Neuronal stem cell (in vitro differentiated cells): ENCODE measurements around the gene GABRG3.

Experiments
- DNase-seq: peaks from one replicate; pipeline ENCODE4 v3.0.0-alpha.2; 2013; ENCODE audit warnings: low spot score
- H2AFZ ChIP-seq: one replicate; pipeline ENCODE4 v1.6.1; 2013; ENCODE audit warnings: mild to moderate bottlenecking, low read length, inconsistent platforms
- H2AK5ac ChIP-seq: 2 replicates; pipeline ENCODE4 v1.6.1; 2013; ENCODE audit warnings: low read depth, mild to moderate bottlenecking, inconsistent platforms, low read length, moderate library complexity, mixed read lengths
- H2BK120ac ChIP-seq: 2 replicates; pipeline ENCODE4 v1.6.1; 2013; ENCODE audit warnings: low read depth, mild to moderate bottlenecking, inconsistent platforms, low read length, moderate library complexity, mixed read lengths
- H2BK12ac ChIP-seq: one replicate; pipeline ENCODE4 v1.6.1; 2013; ENCODE audit warnings: low read length, inconsistent platforms
- H2BK15ac ChIP-seq: 2 replicates; pipeline ENCODE4 v1.6.1; 2013; ENCODE audit warnings: mild to moderate bottlenecking, low read length, inconsistent platforms, mixed read lengths
- H2BK5ac ChIP-seq: one replicate; pipeline ENCODE4 v1.6.1; 2013; ENCODE audit warnings: inconsistent platforms, mild to moderate bottlenecking, low read length, moderate library complexity
- H3K14ac ChIP-seq: one replicate; pipeline ENCODE4 v1.6.1; 2013; ENCODE audit warnings: low read length, inconsistent platforms
- H3K18ac ChIP-seq: 2 replicates; pipeline ENCODE4 v1.6.1; 2013; ENCODE audit warnings: low read length, inconsistent platforms
- H3K23ac ChIP-seq: 2 replicates; pipeline ENCODE4 v1.6.1; 2013; ENCODE audit warnings: low read depth, mild to moderate bottlenecking, mixed read lengths, low read length, inconsistent platforms; ENCODE audit not compliant: poor library complexity
- H3K27ac ChIP-seq: replicated peaks from 3 replicates; pipeline ENCODE4 v1.5.1; 2013; ENCODE audit warnings: low read length, inconsistent platforms
- H3K27me3 ChIP-seq, 3 experiments: 2 replicates each; pipeline ENCODE4 v1.6.1; 2013; ENCODE audit warnings: low read length in 3 of 3, mild to moderate bottlenecking in 2 of 3, inconsistent platforms in 1 of 3, low read depth in 1 of 3, mixed read lengths in 1 of 3, moderate library complexity in 1 of 3; ENCODE audit not compliant: control insufficient read depth in 3 of 3, insufficient read depth in 3 of 3
- H3K36me3 ChIP-seq, 2 donors: replicated peaks in 1 of 2; 2 replicates each; pipeline ENCODE4 v1.6.1; 2013; ENCODE audit warnings: low read length in 2 of 2; ENCODE audit not compliant: control insufficient read depth in 2 of 2, insufficient read depth in 2 of 2
- H3K4ac ChIP-seq: 2 replicates; pipeline ENCODE4 v1.6.1; 2013; ENCODE audit warnings: inconsistent platforms, mild to moderate bottlenecking, low read length, moderate library complexity
- H3K4me1 ChIP-seq, 2 donors: 1 replicate in 1 of 2; 2 replicates in 1 of 2; pipeline ENCODE4 v1.6.1; 2013; ENCODE audit warnings: low read length in 2 of 2, low read depth in 1 of 2; ENCODE audit not compliant: control insufficient read depth in 2 of 2, insufficient read depth in 1 of 2
- H3K4me2 ChIP-seq: one replicate; pipeline ENCODE4 v1.6.1; 2013; ENCODE audit warnings: mild to moderate bottlenecking, low read length, inconsistent platforms; ENCODE audit not compliant: insufficient read depth, poor library complexity, severe bottlenecking
- H3K4me3 ChIP-seq, 2 donors: 2 replicates each; pipeline ENCODE4 v1.5.1; 2013; ENCODE audit warnings: low read length in 2 of 2, mild to moderate bottlenecking in 2 of 2, inconsistent platforms in 1 of 2, moderate library complexity in 1 of 2
- H3K79me1 ChIP-seq: one replicate; pipeline ENCODE4 v1.6.1; 2013; ENCODE audit warnings: low read depth, mild to moderate bottlenecking, inconsistent platforms, low read length, moderate library complexity
- H3K9ac ChIP-seq: one replicate; pipeline ENCODE4 v1.6.1; 2013; ENCODE audit warnings: mild to moderate bottlenecking, low read depth, low read length, inconsistent platforms; ENCODE audit not compliant: poor library complexity
- H3K9me3 ChIP-seq, 2 donors: replicated peaks in 1 of 2; 2 replicates each; pipeline versions ENCODE3 to v1.6.1; 2013; ENCODE audit warnings: low read length in 2 of 2, mild to moderate bottlenecking in 2 of 2, inconsistent platforms in 1 of 2, low read depth in 1 of 2, mixed read lengths in 1 of 2, moderate library complexity in 1 of 2; ENCODE audit not compliant: control insufficient read depth in 2 of 2, insufficient read depth in 1 of 2
- H4K8ac ChIP-seq: one replicate; pipeline ENCODE4 v1.6.1; 2013; ENCODE audit warnings: low read depth, mild to moderate bottlenecking, inconsistent platforms, low read length, moderate library complexity
- H4K91ac ChIP-seq: one replicate; pipeline ENCODE4 v1.6.1; 2013; ENCODE audit warnings: low read length, low read depth, mild to moderate bottlenecking, inconsistent platforms; ENCODE audit not compliant: poor library complexity
- WGBS, 2 donors: extraction: QIAGEN DNeasy Blood & Tissue Kit; methylation state at CpG; one replicate each; pipeline ENCODE4 v1.1.7; 2013; ENCODE audit warnings: missing lambda C conversion rate in 2 of 2, mixed read lengths in 1 of 2; ENCODE audit not compliant: insufficient read length in 2 of 2, insufficient replicate concordance in 1 of 2; ENCODE audit errors: extremely low coverage in 2 of 2; 5-methylcytosine and 5-hydroxymethylcytosine counted together

GABRG3 gene

DNA sequence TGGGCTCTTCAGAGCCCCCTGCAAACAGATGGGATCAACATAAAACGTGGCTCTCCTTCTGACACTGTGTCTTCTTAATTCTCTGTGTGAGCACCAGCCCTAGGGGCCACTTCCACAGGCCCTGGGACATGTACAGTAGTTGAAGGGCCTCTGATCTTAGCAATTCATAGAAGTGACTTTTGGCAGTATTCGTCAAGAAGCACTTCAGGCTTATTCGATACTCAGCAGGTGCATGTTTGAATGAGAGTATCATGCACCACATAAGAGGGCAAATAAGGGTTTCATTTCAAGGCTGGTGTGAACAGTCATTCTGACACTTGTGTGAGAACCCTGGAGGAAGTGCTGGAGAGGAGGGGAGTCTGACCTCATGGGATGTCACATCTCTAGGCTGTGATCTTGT is 113.9 kb downstream of the GABRG3 start:
- Histone ChIP-seq H3K4me2 (no peak overlapping the region), H3K23ac (no peak overlapping the region), H3K36me3 (peaks cover 0 to 4% of the 10 kb centered on the region in 2 donors), H3K14ac (no peak overlapping the region), H3K4me1 (peaks cover 0 to 10% of the 10 kb centered on the region in 2 donors), H4K91ac (no peak overlapping the region), H3K27me3 (peaks cover 0 to 2% (median 0%) of the 10 kb centered on the region in 3 experiments), H3K18ac (no peak overlapping the region), H2AFZ (no peak overlapping the region), H3K79me1 (peaks cover 4% of the 10 kb centered on the region), H3K4me3 (no peak overlapping the region), H4K8ac (no peak overlapping the region), H2AK5ac (no peak overlapping the region), H3K9ac (no peak overlapping the region), H2BK15ac (no peak overlapping the region), H3K27ac (no peak overlapping the region), H2BK12ac (no peak overlapping the region), H2BK5ac (no peak overlapping the region), H2BK120ac (no peak overlapping the region), H3K4ac (no peak overlapping the region), H3K9me3 (peaks cover 0 to 3% of the 10 kb centered on the region in 2 donors)
- no peak for DNase-seq
- no CpG with 5 or more reads among the region's 3 CpGs for WGBS, 2 donors

DNA sequence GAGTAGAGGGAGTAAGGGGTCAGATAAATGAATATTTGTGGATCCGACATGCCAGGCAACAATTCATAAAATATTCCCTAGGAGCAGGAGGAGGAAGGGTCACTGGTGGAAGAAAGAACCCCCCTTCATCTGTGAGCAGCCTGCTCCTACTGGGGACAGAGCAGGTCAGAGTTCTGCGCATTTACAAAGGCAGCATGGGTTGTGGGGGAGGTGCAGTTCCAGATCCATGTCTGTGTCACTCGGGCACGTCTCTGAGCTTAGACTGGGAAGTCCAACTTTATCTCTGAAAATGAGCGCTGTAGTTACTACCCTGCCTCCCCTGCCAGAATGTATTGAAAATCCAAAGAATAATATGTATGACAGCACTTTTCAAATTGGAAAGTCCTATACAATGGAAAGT is 115.2 kb downstream of the GABRG3 start:
- DNase-seq = no peak
- H3K4ac ChIP-seq = no peak overlapping the region
- peaks cover 0 to 2% (median 0%) of the 10 kb centered on the region in 3 experiments for H3K27me3 ChIP-seq
- no peak overlapping the region for H2BK15ac ChIP-seq
- H4K8ac ChIP-seq = no peak overlapping the region
- H2BK12ac ChIP-seq = no peak overlapping the region
- H2BK120ac ChIP-seq = no peak overlapping the region
- H3K23ac ChIP-seq = no peak overlapping the region
- peaks cover 0 to 4% of the 10 kb centered on the region in 2 donors for H3K36me3 ChIP-seq
- H3K14ac ChIP-seq = no peak overlapping the region
- no peak overlapping the region for H3K18ac ChIP-seq
- H3K79me1 ChIP-seq = peaks cover 4% of the 10 kb centered on the region
- H3K27ac ChIP-seq = no peak overlapping the region
- H2AFZ ChIP-seq = no peak overlapping the region
- H3K4me1 ChIP-seq = peaks cover 0 to 10% of the 10 kb centered on the region in 2 donors
- H2BK5ac ChIP-seq = no peak overlapping the region
- peaks cover 0 to 3% of the 10 kb centered on the region in 2 donors for H3K9me3 ChIP-seq
- H3K4me3 ChIP-seq = no peak overlapping the region
- no peak overlapping the region for H2AK5ac ChIP-seq
- no peak overlapping the region for H3K9ac ChIP-seq
- WGBS, 2 donors = no CpG with 5 or more reads among the region's 5 CpGs
- no peak overlapping the region for H3K4me2 ChIP-seq
- no peak overlapping the region for H4K91ac ChIP-seq

DNA sequence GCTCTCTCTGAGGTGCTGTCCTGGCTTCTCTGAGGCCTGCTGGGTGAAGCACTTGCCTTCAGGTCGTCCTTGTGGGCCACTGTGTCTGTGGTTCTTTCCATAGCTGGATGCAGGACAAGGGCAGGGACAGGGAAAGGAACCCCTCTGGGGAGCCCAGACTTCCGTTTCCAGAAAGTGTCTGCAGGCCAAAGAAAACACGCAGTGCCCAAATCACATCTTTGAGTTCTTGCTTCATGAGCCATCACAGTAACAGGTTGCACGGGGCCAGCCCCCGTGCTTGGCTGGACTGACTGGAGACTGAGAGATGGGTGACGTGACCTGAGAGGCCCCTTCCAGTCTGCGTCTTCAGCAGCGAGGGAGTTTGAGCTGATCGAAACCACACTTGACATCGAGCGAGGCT is 115.8 kb downstream of the GABRG3 start:
- H3K4me2 ChIP-seq = no peak overlapping the region
- no peak overlapping the region for H3K23ac ChIP-seq
- H3K36me3 ChIP-seq = peaks cover 0 to 4% of the 10 kb centered on the region in 2 donors
- H3K18ac ChIP-seq = peak overlapping the region; percentile 29
- H3K4me1 ChIP-seq = peaks cover 0 to 10% of the 10 kb centered on the region in 2 donors
- no peak overlapping the region for H3K27ac ChIP-seq
- no peak overlapping the region for H2BK12ac ChIP-seq
- no peak overlapping the region for H3K4me3 ChIP-seq
- no peak overlapping the region for H3K9ac ChIP-seq
- no peak overlapping the region for H3K4ac ChIP-seq
- no peak overlapping the region for H3K14ac ChIP-seq
- WGBS, 2 donors = no CpG with 5 or more reads among the region's 11 CpGs
- H3K79me1 ChIP-seq = peaks cover 4% of the 10 kb centered on the region
- H2AK5ac ChIP-seq = peak overlapping the region; percentile 72
- H2BK120ac ChIP-seq = no peak overlapping the region
- no peak overlapping the region for H2BK15ac ChIP-seq
- peaks cover 0 to 2% (median 0%) of the 10 kb centered on the region in 3 experiments for H3K27me3 ChIP-seq
- peaks cover 0 to 3% of the 10 kb centered on the region in 2 donors for H3K9me3 ChIP-seq
- no peak overlapping the region for H4K8ac ChIP-seq
- no peak for DNase-seq
- no peak overlapping the region for H2BK5ac ChIP-seq
- H4K91ac ChIP-seq = no peak overlapping the region
- no peak overlapping the region for H2AFZ ChIP-seq

DNA sequence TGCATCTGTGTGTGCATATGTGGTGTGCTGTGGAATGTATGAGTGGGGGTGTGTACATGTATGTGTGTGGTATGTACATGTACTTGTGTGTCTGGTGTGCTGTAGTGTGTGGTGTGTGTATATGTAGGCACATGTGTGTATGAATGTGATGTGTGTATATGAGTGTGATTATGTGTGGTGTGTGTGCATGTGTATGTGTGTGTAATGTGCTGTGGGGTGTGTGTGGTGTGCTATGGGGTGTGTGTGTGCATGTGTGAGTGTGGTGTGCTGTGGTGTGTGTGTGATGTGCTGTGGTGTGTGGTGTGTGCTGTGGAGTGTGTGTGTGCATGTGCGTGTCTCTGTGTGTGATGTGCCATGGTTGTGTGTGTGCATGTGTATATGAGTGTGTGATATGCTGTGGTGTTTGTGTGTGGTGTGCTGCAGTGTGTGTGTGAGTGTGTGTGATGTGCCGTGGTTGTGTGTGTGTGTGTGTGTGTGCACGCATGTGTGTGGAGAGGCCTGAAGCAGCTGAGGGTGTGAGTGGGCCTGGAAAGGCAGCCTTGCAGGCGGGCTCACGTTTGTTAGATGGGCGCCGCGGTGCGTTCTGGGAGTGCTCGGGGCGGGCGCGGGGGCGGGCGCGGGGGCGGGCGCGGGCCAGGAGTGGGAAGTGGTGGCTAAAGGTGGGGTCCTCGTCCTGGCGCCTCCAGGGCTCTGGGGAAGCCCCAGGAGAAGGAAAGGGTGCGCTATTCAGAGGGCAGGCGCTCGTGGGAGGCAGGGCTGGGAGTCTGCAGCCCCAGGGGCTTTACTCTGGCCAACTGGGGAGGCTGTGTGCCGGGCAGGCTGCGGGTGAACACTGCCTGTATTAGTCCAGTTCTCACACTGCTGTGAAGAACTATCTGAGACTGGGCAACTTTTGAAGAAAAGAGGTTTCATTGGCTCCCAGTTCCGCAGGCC is 116.9 kb downstream of the GABRG3 start:
- Histone ChIP-seq H2BK15ac (no peak overlapping the region), H2BK12ac (peak overlapping the region; percentile 25), H2BK5ac (no peak overlapping the region), H2AK5ac (no peak overlapping the region), H3K4me3 (peak overlapping the region in 1 of 2 donors; percentile 53), H4K91ac (no peak overlapping the region), H3K23ac (peak overlapping the region; percentile 39), H3K27me3 (peaks cover 0 to 3% (median 0%) of the 10 kb centered on the region in 3 experiments), H3K4ac (no peak overlapping the region), H3K9ac (peak overlapping the region; percentile 36), H2BK120ac (no peak overlapping the region), H3K14ac (peak overlapping the region; percentile 49), H3K36me3 (peaks cover 0 to 4% of the 10 kb centered on the region in 2 donors), H3K79me1 (peaks cover 4% of the 10 kb centered on the region), H4K8ac (no peak overlapping the region), H3K4me1 (peaks cover 0 to 11% of the 10 kb centered on the region in 2 donors), H3K9me3 (peaks cover 0 to 3% of the 10 kb centered on the region in 2 donors), H3K4me2 (no peak overlapping the region), H3K27ac (no peak overlapping the region), H2AFZ (no peak overlapping the region), H3K18ac (peak overlapping the region; percentile 68)
- no CpG with 5 or more reads among the region's 27 CpGs for WGBS, 2 donors
- DNase-seq = no peak
